H54 (cell line): ENCODE results near the gene SOCS4.
"Not testable (repeated sequence)": the region's sequence is repeated elsewhere in the genome, so short reads cannot be mapped to it uniquely, and the experiment has no call there.

ENCODE experiments used
- DNase-seq: peaks from one replicate; pipeline ENCODE4 v3.0.0; 2011; ENCODE audit warnings: low spot score, mixed read lengths; ENCODE audit not compliant: insufficient read length
- FAIRE-seq: peaks from 3 replicates; lab custom pipeline; 2011; peaks lifted over from hg19 to GRCh38; lab: Jason Lieb, UNC
- POLR2A ChIP-seq: IDR thresholded peaks from 2 replicates; pipeline ENCODE4 v1.6.1; 2011; ENCODE audit warnings: low read depth, mild to moderate bottlenecking, low read length

Gene SOCS4

DNA sequence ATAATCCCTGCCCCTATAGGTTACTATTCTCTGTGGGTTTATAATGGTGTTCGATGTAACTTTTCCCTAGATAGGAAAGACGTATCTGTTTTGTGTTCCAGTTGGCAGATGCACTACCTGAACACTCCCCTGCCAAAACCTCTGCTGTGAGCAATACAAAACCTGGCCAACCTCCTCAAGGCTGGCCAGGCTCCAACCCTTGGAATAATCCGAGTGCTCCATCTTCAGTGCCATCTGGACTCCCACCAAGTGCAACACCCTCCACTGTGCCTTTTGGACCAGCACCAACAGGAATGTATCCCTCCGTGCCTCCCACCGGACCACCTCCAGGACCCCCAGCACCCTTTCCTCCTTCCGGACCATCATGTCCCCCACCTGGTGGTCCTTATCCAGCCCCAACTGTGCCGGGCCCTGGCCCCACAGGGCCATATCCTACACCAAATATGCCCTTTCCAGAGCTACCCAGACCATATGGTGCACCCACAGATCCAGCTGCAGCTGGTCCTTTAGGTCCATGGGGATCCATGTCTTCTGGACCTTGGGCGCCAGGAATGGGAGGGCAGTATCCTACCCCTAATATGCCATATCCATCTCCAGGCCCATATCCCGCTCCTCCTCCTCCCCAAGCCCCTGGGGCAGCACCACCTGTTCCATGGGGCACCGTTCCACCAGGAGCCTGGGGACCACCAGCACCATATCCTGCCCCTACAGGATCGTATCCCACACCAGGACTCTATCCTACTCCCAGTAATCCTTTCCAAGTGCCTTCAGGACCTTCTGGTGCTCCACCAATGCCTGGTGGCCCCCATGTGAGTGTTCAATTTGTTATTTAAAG lies 35.7 kb downstream of the SOCS4 start:
- no peak for FAIRE-seq
- no peak for TF ChIP-seq POLR2A
- DNase-seq = no peak

DNA sequence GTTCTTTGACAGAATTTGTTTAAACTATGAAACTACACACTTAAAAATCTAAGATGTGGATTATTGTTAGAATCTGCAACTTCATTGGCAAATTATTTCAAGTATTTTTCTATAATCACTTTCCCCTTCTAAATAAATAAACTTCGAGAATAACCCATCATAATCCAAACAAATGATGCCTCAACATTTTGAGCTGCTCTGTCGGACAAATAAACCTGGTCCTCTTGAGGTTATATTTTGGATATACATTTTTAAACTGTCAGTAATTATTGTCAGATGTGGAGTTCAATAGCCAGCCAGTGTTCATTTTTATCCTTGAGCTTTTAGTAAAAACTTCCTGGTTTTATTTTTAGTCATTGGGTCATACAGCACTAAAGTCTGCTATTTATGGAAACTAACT lies 37.9 kb downstream of the SOCS4 start:
- FAIRE-seq, DNase-seq: not testable (repeated sequence)

DNA sequence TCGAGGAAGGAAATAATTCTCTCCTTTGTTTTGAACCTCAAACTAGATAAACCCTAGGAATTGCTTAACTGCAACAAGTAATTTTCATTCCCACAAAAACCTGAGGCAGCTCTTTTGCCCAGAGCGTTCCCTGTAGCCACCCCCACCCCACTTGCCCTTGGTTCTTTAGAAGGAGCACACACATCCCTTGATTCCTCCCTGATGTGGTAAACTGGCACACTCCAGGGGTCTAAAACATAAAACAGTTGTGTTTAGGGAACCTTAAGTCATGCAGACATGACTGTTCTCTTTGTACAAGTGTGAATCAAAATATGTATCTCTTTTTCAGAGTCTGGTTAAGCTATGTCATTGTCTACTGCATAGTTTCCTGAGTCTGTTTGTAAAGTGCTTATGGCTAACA lies 38.4 kb downstream of the SOCS4 start:
- no peak for FAIRE-seq
- no peak for DNase-seq
- no peak for TF ChIP-seq POLR2A

DNA sequence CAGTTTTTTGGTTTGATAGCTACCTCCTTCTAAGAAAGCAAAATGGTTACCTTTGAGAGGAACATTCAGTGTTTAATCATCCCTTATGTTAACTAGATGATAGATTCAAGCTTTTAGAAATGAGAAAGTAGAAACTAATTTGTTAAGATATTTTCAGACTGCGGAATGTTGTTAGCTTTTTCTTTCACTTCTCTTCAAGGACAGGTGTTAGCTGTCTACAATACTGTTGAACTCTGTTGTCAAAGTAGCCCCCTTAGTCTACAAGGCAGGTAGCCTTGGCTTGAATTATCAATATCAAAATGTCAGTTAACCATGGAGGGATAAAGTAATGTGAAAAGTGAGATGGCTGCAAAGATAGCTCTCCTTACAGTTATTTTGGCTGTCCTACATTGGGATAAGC lies 39.2 kb downstream of the SOCS4 start:
- TF ChIP-seq POLR2A = no peak
- no peak for FAIRE-seq
- no peak for DNase-seq

DNA sequence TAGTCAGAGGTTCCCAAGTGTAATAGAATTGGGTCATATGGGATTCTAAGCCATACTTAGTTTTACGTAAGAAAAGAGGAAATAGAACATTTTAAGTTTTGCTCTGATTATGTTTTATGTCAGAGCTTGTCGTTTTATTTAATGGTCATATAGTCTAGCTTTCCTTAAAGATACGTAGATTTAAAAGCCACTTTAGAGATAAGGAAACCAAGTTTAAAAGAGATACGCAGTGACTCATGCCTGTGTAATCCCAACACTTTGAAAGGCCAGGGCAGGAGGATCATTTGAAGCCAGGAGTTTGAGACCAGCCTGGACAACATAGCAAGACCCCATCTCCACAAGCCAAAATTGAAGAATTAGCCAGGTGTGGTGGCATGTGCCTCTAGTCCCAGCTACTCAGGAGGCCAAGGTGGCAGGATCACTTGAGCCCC lies 44.0 kb downstream of the SOCS4 start:
- TF ChIP-seq POLR2A = no peak
- DNase-seq (no peak), FAIRE-seq (no peak)

DNA sequence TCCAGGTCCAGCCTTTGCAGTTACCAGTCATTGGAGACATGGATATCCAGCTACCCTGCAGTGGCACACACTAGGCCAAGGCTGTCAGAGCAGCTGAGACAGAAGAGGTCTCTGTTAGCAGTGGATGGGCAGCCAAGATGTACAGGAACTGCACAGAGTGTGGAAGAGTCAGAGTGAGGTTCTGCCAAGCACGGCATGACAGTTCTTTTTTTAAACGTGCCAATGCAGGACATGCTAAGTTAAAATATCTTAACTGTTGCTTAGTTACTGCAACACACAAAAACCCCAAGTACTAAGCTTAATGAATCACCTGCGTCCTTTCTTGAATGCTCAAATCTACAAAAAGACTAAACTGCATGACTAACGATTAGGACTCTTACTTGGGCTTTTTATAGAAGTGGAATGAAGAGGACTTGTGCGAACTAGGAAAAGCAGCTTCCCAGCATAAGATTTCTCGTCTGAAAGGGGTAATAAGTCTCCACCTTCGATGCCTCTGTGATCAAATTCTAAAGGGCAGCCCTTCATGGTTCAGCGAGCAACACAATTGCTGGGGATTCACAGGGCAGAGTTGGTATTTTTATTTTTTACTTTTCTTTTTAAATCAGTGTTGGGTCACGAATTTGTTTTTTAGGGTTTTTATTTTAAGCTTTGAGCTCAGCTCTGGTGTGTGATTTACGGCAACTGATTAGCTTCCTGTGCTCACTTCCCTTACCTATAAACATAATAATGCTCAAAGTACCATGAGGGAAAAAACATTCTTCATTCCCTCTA lies 45.0 kb downstream of the SOCS4 start:
- peak; percentile 34 for DNase-seq
- TF ChIP-seq POLR2A = no peak
- FAIRE-seq = peak; percentile 83

DNA sequence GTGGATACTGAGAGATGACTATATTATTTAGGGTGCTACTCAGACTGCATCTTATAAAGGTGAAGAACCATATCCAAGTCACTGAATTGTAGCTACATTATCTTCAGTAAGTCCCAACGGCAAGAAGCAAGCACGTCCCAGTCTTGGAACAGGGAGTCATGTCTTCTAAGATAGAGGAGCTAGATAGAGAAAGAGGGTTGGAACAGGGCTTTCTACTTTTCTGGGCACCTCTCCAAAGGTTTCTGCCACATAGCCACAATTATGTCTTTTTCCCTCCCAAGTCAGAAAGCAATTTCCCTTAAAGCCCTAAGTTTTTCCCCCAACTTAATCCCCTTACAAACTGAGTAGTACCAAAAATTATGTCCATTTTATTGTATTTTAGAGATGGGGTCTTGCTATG lies 46.8 kb downstream of the SOCS4 start:
- FAIRE-seq = no peak
- no peak for DNase-seq
- no peak for TF ChIP-seq POLR2A

DNA sequence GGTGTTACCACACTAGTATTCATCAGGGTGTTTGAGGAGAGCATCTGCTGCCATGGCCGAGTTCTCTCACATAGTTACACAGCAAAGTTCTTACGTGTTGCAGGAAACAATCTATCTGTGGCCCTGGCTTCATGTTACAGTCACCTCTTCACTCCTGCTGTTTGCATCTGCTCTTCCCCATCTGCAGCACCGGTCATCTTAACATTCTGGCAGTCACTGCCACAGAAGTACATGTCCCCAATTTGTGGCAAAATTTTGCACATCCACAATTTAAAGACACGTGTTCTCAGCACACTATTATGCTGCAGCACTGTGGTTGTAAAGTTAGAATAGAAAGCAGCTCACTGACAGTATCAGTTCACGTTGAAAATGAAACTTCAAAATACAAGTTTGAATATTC lies 47.6 kb downstream of the SOCS4 start:
- no peak for TF ChIP-seq POLR2A
- FAIRE-seq (peak; percentile 38), DNase-seq (no peak)

DNA sequence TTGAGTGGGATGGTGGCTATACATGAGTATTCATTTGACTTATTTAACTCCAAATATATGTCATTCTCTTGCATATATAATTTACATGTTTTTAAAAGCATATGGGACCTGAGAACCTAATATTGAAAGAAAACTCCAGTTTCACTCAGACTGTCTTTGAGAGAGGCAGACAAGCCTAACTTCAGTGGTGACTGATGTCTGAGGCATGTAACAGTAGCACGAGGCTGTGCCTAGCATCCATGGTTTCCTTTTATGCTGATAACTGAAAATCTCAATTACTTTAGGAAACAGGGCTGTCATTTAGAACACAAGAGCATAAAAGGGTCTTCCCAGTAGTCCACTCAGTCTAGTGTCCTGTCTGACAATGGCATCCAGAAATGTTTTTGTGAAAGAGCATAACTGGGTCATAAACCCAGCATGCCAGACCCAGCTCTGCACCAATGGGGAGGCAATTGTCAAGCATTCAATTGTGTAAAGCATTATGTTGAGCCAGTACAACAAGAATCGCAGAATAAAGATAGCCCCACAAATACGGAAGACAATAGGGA lies 48.7 kb downstream of the SOCS4 start:
- no peak for TF ChIP-seq POLR2A
- FAIRE-seq = no peak
- DNase-seq = no peak

DNA sequence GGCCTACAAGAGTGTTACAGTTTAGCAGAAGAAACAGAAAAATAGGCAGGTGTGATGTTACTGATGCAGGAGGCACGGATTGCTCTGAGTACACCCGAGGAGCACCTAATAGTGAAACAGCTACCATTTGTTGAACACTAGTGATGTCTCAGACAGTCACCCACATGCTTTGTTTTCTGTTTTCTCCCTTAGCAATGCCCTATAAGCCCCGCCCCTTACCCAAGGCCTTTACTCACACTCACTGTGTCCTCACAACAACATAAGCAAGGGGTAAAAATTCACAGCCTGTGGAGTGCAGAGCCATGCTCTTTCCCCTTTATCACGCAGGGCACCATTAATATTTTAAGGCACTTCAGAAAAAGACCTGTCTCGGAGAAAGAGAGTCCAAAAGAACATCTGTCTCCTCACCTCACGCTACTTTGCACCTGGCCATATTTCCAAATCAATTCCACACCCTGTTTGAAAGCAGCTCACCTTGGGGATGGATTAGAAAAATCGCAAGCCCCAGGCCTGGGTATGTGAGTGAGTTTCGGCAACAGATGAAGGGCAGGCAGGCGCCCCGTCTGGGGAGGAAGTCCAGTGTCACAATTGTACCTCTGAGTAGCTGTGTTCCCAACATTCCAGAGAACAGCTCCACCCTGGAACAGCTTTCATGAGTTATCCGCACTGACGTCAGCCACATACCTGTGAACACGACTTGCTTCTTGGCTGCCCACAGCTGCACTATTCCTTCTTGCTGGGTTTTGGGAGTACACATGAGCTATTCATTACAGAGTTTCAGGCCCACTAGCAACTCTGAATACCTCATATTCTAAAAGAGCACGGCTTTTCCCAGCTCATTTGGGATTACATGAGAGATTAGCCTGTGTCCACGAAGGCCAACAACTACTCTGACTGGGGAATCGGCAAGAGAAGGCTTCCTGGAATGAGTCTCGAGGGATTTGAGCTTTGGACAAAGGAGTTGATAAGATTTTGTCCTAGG lies 50.4 kb downstream of the SOCS4 start:
- TF ChIP-seq POLR2A = no peak
- FAIRE-seq (no peak), DNase-seq (no peak)

DNA sequence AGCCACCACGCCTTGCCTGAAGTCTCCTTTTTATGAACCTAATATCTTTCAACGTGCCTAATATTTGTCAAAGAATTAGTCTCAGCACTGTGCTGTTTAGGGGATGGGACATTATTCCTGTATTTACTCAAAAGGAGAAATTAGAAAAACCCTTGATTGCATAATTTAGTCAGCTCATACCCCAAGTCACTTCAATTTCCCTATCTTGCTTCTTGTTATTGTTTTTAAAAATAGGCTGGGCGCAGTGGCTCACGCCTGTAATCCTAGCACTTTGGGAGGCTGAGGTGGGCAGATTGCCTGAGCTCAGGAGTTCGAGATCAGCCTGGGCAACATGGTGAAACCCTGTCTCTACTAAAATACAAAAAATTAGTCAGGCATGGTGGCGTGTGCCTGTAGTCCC lies 52.9 kb downstream of the SOCS4 start:
- FAIRE-seq, DNase-seq: not testable (repeated sequence)

DNA sequence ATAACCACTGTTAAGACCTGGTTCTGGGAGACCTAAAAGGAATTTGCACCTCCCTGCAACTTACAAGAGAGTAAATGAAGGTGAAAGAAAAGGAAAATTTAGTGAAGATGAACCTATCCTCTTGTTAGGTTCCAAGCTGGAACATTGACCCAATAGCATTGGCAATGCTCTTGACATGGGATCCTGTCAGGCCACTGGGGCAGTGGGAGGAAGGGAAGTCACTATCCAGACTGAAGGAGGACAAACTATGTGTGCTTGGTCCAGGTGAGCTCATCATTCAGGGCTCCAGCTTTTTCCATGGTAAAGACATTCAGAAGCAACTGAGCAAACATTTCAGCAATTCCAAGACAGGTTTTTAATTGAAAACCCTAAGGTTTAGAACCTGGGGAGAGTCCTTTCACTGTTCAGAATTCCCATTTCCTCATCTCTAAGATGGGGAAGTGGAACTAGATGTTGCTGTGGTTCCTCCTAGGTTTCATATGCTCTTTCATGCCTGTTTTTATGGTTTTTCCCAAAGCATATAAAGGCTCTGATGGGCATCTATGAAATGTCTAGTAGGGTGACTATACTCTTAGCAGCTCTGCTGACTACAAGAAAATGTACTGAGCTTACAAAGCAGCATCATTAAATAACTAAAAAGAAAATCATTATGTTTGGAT lies 57.5 kb downstream of the SOCS4 start:
- no peak for TF ChIP-seq POLR2A
- no peak for FAIRE-seq
- DNase-seq = no peak
